HL-60/S4 (cell line): ENCODE measurements around the gene GREB1.

Source experiments
- in situ Hi-C: fragments of 300-500 bp; cut with MboI; formaldehyde crosslinking; loops from 2 replicates; pipeline ENCODE4 v1.14.3; 2022; ENCODE audit warnings: low sequenced_read_pairs

The GREB1 gene

GRCh38 chr2:11537951-11538350 is 4.1 kb downstream of the GREB1 start:
- in situ Hi-C loops, result no loop called here

GRCh38 chr2:11539317-11540147 is 5.7 kb downstream of the GREB1 start:
- in situ Hi-C loops, result no loop called here

DNA sequence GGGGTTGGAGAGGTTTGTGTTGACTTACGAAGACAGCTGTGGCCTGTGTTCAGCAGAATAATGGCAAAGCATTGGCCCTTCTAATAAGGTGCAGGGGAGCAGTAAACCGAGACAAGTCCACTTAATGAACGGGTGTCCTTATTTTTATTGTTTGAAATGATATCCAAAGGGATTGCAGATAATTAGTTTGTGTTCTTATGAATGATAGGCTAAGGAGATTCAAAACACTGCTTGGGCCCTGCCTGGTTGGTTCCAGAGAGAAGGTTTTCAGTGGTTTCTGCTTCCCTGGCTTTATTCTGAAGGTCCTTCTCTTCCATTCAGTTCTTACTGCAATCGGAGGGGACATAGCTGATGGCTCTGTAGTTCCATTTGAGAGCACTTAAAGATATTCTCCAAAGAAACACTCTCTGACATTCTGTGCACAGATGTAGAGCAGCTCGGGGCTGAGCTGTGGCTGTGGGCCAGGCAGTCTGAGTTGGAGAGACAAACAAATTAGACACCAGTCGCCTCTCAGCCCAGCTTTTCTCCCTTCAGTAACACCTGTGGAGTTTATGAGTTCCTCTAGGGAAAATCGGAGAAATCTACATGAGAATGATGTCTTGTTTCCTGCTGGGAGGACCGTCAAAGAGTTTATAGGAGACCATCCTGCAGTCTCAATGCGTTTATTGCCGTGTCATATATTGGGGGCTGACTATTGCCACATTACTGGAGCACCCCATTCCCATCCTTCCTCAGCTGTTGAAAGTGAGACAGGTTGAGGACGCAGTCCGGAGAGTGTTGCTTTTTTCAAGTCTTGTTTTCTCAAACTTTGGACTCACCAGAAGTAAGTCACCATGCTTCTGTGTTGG is 6.5 kb downstream of the GREB1 start:
- in situ Hi-C loops, result no loop called here

- in situ Hi-C loops, result no loop called here
Measured at GRCh38 chr2:11540996-11541692, 7.3 kb downstream of the GREB1 start.

GRCh38 chr2:11541693-11542274 is 7.9 kb downstream of the GREB1 start:
- in situ Hi-C loops, result no loop called here

GRCh38 chr2:11542275-11542819 is 8.5 kb downstream of the GREB1 start:
- in situ Hi-C loops, result no loop called here

GRCh38 chr2:11543337-11544216 is 9.7 kb downstream of the GREB1 start:
- in situ Hi-C loops, result no loop called here

DNA sequence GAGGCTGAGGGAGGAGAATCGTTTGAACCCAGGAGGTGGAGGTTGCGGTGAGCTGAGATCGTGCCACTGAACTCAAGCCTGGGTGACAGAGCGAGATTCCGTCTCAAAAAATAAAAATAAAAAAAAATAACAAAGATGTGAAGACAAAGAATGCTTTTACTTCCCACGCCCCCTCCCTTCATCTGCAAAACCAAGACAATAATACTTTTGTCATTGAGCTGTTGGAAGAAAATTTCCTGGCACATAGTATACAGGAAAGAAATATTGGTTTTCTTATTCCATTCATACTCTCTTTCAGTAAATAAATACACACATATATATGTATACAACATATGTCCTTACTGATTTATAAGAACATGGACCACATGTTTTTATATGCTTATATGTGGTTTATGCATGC is 12.2 kb downstream of the GREB1 start:
- in situ Hi-C loops, result no loop called here

GRCh38 chr2:11547912-11548497 is 14.2 kb downstream of the GREB1 start:
- in situ Hi-C loops, result no loop called here

- in situ Hi-C loops, result no loop called here
Measured at GRCh38 chr2:11550302-11550701, 16.5 kb downstream of the GREB1 start.

DNA sequence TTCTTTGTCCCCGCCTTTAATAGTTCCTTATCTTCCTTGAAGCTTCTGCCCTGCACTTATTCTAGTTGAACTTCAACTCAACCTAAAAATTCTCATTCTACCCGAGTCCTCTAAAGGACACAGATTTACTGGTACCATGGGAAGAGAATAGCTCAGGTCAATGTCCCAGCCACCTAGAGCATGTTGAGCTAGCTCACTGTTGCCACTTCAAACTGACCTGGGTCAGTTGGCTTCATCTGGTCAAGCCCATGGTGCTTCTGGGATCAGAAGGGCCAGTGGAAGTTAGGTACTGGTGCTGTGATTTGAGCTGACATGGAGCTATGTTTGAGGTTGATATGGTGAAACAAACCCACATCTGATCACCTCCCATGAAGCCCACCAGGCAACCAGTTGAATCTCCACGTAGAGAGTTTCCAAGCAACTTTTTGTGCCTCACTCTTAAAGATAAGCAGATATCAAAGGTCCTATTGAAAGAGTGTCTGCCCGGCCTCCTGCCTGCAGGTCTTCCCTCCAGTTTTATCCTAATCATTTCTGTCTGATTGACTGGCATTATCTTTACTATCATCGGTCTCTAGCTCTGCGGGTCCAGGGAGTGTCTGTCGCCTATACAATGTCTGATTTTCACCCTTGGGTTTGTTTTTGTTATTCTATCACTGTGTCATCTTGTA is 17.2 kb downstream of the GREB1 start:
- in situ Hi-C loops, result no loop called here

DNA sequence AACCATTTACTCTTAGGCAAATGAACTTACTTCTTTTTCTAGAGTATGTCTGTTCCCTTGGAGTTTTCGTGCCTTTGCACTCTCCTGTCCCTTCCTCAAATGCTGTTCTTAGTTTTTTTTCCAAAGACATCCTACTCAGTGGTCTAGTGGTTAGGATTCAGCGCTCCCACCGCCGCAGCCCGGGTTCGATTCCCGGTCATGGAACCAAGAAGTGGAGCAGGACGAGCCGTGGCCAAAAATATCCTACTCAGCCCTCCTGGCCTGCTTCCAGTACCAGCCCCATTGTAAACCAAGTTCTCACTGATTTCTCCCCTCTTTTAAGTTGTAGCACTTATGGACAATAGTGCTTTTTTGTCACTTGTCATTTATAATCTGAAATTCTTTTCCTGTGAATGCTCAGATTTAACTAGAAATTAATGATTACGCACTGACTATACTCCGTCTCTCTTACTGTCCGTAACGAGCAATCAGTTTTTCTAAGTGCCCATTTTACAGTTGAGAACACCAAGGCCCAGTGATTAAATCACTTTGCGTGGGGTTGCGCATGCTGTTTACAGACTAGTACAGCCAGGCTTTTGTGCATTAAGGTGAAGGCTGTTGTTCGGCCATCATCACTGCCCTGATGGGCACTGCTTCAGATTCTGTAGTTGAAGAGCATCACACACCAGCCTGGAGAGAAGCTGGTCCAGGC is 17.9 kb downstream of the GREB1 start:
- in situ Hi-C loops, result no loop called here

DNA sequence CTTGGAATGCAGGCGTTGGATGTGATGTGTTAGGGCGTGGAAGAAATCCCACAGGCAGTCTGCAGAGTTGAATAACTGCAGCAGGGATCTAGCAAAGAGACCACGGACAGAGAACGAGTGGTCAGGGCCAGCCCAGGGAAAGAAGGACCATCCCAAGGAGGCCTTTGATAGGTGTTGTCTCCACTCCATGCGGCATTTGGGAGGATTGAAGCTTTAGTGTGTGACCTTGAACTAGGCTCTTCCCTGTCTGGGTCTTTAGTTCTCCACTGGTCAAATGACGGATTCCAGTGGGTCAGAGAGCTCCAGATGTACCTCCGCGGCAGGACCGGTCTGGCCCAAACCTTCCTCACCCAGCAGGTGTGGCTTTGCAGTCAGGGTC is 18.4 kb downstream of the GREB1 start:
- in situ Hi-C loops, result no loop called here

GRCh38 chr2:11553661-11554398 is 20.0 kb downstream of the GREB1 start:
- in situ Hi-C loops, result no loop called here

DNA sequence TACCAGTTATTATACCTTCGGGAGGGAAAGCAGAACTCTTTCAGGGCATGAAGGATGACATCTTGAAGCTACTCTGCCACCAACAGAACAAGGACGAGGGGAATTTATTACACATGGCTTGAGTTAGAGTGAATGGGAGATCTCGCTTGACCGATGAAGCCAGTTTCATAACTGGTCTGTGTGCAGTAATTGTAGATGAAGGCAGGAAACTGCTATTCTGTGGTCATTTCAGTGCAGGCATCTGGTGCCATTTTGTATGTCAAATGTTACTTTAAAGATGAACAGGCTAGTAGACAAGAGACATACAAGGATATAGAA is 20.5 kb downstream of the GREB1 start:
- in situ Hi-C loops, result no loop called here

GRCh38 chr2:11556101-11556806 is 22.4 kb downstream of the GREB1 start:
- in situ Hi-C loops, result no loop called here

DNA sequence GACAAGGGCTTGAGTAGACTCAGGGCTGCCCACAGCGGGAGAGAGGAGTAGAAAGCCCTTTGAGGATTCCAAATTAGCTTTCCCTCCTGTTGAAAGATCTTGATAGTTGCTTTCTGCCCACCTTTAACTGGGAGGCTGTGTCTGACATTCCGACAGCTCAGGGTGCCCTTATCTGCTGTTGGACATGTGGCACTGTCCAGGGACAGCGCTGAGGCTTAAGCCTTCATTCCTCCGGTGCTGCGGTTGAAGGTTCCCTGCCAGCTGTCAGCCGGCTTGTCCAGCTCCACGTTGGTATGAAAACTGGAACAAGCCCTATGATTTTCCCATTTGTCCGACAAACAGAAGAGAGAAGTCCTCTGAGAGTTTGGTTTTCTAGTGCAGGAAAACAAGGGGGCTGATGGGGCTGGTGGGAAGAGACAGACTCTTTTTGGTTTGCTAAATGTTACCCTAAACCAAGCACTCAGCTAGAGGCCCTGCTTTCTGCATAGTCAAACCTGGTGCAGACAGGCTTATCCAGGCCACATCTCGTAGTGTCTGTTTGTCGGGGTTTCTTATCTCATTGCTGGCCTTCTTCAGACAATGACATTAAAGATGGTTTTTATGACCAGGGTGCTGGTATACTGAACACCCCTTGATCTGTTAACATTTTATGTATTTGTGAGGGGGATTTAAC is 24.5 kb downstream of the GREB1 start:
- in situ Hi-C loops, result no loop called here
